ENCODE data around the gene IVL.

DNA sequence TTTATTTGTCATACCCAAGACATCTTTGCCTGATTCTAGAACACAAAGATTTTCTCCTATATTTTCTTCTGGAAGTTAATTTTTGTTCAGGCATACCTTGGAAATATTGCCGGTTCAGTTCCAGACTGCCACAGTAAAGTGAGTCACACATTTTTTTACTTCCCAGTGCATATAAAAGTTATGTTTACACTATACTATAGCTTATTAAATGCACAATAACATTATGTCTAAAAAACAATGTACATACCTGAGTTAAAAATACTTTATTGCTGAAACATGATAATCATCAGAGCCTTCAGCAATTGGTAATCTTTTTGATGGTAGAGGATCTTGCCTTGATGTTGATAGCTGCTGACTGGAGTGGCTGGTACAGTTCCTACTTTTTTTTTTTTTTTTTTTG, 20.2 kb upstream of the IVL start:
- no peak for TF ChIP-seq EZH2phosphoT487 (IDR thresholded peaks at IDR 0.05; ENCODE audit: borderline replicate concordance, low read length)
- TF ChIP-seq, protein P1, sequence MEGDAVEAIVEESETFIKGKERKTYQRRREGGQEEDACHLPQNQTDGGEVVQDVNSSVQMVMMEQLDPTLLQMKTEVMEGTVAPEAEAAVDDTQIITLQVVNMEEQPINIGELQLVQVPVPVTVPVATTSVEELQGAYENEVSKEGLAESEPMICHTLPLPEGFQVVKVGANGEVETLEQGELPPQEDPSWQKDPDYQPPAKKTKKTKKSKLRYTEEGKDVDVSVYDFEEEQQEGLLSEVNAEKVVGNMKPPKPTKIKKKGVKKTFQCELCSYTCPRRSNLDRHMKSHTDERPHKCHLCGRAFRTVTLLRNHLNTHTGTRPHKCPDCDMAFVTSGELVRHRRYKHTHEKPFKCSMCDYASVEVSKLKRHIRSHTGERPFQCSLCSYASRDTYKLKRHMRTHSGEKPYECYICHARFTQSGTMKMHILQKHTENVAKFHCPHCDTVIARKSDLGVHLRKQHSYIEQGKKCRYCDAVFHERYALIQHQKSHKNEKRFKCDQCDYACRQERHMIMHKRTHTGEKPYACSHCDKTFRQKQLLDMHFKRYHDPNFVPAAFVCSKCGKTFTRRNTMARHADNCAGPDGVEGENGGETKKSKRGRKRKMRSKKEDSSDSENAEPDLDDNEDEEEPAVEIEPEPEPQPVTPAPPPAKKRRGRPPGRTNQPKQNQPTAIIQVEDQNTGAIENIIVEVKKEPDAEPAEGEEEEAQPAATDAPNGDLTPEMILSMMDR (conservative IDR thresholded peaks at IDR 0.05; ENCODE audit: low read depth, low read length): no peak

Measured in PC-3 (cell line).